ENCODE measurements around the gene TEX11. TPM values are rescaled to one million over a fixed set of nuclear protein-coding genes. Genes with fewer than 3 reads are reported as not detected.

The TEX11 gene
- total RNA-seq, 2 experiments from 2014 or later: not detected

GRCh38 chrX:70636218-70636617, 272.3 kb downstream of the TEX11 start:
- ChIA-PET POLR2A (no interaction called here), CTCF (no interaction called here)
- Mint-ChIP-seq H3K36me3 (ENCODE audit: low read depth) (no peaks in the 10 kb centered on the region), H3K27me3 (no peaks in the 10 kb centered on the region), H3K4me3 (no peak overlapping the region), H3K27ac (no peak overlapping the region), H3K9me3 (no peaks in the 10 kb centered on the region), H3K4me1 (ENCODE audit: low read depth) (no peaks in the 10 kb centered on the region)
- ATAC-seq (no peak), DNase-seq (no peak)
- TF ChIP-seq CTCF (IDR thresholded peaks at IDR 0.05): no peak
- intact Hi-C loops (cut with micrococcal nuclease): no loop called here

- ATAC-seq (no peak), DNase-seq (no peak)
- Mint-ChIP-seq H3K27me3 (no peaks in the 10 kb centered on the region), H3K4me3 (no peak overlapping the region), H3K27ac (no peak overlapping the region), H3K36me3 (ENCODE audit: low read depth) (no peaks in the 10 kb centered on the region), H3K9me3 (no peaks in the 10 kb centered on the region), H3K4me1 (ENCODE audit: low read depth) (no peaks in the 10 kb centered on the region)
- CTCF ChIA-PET: no interaction called here
- TF ChIP-seq CTCF (IDR thresholded peaks at IDR 0.05): no peak
- POLR2A ChIA-PET: no interaction called here
- intact Hi-C loops (cut with micrococcal nuclease): no loop called here
Measured at GRCh38 chrX:70635669-70636068, 272.8 kb downstream of the TEX11 start.

GRCh38 chrX:70635227-70635626, 273.3 kb downstream of the TEX11 start:
- no peaks in the 10 kb centered on the region for H3K9me3 Mint-ChIP-seq
- no peak overlapping the region for H3K4me3 Mint-ChIP-seq
- ChIA-PET POLR2A (no interaction called here), CTCF (interaction anchor here (0.9 kb wide), 1 partner anchor 119 kb away, joined by 3 read pairs; no protein-coding TSS in a partner anchor)
- no peaks in the 10 kb centered on the region for H3K27me3 Mint-ChIP-seq
- intact Hi-C loops (cut with micrococcal nuclease): no loop called here
- no peaks in the 10 kb centered on the region for H3K4me1 Mint-ChIP-seq (ENCODE audit: low read depth)
- no peak overlapping the region for H3K27ac Mint-ChIP-seq
- H3K36me3 Mint-ChIP-seq (ENCODE audit: low read depth): no peaks in the 10 kb centered on the region
- ATAC-seq: no peak
- DNase-seq: no peak
- TF ChIP-seq CTCF (IDR thresholded peaks at IDR 0.05): no peak

- Mint-ChIP-seq H3K27ac (no peak overlapping the region), H3K4me1 (ENCODE audit: low read depth) (no peaks in the 10 kb centered on the region), H3K27me3 (peaks cover 5% of the 10 kb centered on the region), H3K9me3 (no peaks in the 10 kb centered on the region), H3K36me3 (ENCODE audit: low read depth) (no peaks in the 10 kb centered on the region), H3K4me3 (no peak overlapping the region)
- ATAC-seq: no peak
- no peak for DNase-seq
- intact Hi-C loops (cut with micrococcal nuclease): no loop called here
- TF ChIP-seq CTCF (IDR thresholded peaks at IDR 0.05): no peak
- ChIA-PET CTCF (interaction anchor here (1.7 kb wide), 1 partner anchor 188 kb away, joined by 3 read pairs; no protein-coding TSS in a partner anchor), POLR2A (no interaction called here)
Measured at GRCh38 chrX:70621743-70622142, 286.8 kb downstream of the TEX11 start.

GRCh38 chrX:70618467-70618866, 290.0 kb downstream of the TEX11 start:
- ATAC-seq (no peak), DNase-seq (no peak)
- Mint-ChIP-seq H3K4me3 (no peak overlapping the region), H3K27me3 (peaks cover 3% of the 10 kb centered on the region), H3K4me1 (ENCODE audit: low read depth) (no peaks in the 10 kb centered on the region), H3K9me3 (no peaks in the 10 kb centered on the region), H3K36me3 (ENCODE audit: low read depth) (no peaks in the 10 kb centered on the region), H3K27ac (no peak overlapping the region)
- ChIA-PET POLR2A (no interaction called here), CTCF (no interaction called here)
- intact Hi-C loops (cut with micrococcal nuclease): no loop called here
- no peak for TF ChIP-seq CTCF (IDR thresholded peaks at IDR 0.05)

Data from activated CD8-positive, alpha-beta T cell treated with anti-CD3 and anti-CD28 coated beads for 36 hours (primary cell).